Vagina (tissue), 2 donors: ENCODE measurements around the gene PICALM. TPM values are rescaled to one million over a fixed set of nuclear protein-coding genes. Genes with fewer than 3 reads are reported as not detected.

Experiments used
- DNase-seq, 2 donors: peaks; one replicate each; pipeline ENCODE4 v3.0.0-alpha.2; 2017; ENCODE audit errors: extremely low spot score in 2 of 2
- H3K27ac ChIP-seq: fragments of 200-600 bp; sonication (generic); one replicate; pipeline ENCODE4 v1.5.1; 2019
- H3K27me3 ChIP-seq: fragments of 200-600 bp; sonication (generic); one replicate; pipeline ENCODE4 v1.5.1; 2019
- H3K36me3 ChIP-seq, 2 donors: fragments of 200-600 bp; sonication (generic); one replicate each; pipeline ENCODE4 v1.5.1; 2017 to 2019
- H3K4me1 ChIP-seq: fragments of 200-600 bp; sonication (generic); one replicate; pipeline ENCODE4 v1.5.1; 2019
- H3K4me3 ChIP-seq, 2 donors: fragments of 200-600 bp; sonication (generic); 1 replicate in 1 of 2; 2 replicates in 1 of 2; pipeline ENCODE4 v1.5.1; 2016 to 2019
- H3K9me3 ChIP-seq: fragments of 200-600 bp; sonication (generic); one replicate; pipeline ENCODE4 v1.5.1; 2019
- POLR2A ChIP-seq, 2 donors: fragments of 450-650 bp; IDR thresholded peaks; one replicate each; pipeline ENCODE4 v1.6.1; 2017; ENCODE audit warnings: antibody characterized with exemption in 2 of 2, mild to moderate bottlenecking in 2 of 2, moderate library complexity in 2 of 2
- POLR2AphosphoS5 ChIP-seq, 2 donors: sonication (generic); formaldehyde crosslinking; IDR thresholded peaks; one replicate each; pipeline ENCODE4 v1.9.0; 2017; ENCODE audit warnings: antibody characterized with exemption in 2 of 2, mild to moderate bottlenecking in 2 of 2, low read depth in 1 of 2; ENCODE audit not compliant: insufficient read depth in 1 of 2
- intact Hi-C: fragments of 100-400 bp; cut with DNase I; formaldehyde crosslinking; loops from one replicate; pipeline ENCODE4 v1.15.1; 2023
- total RNA-seq: library from RNA; depleted of rRNA; stranded (reverse); fragments of >200 nt; gene quantifications from one replicate; pipeline ENCODE4 v1.2.3, GENCODE V29; 2016
- TF ChIP-seq, protein P1 (sequence below), 3 experiments: fragments of 450-650 bp in 2 of 3; fragments of 200-600 bp in 1 of 3; sonication (generic) in 1 of 3; IDR thresholded peaks; one replicate each; pipeline ENCODE4 v1.5.1; 2017 to 2019; ENCODE audit warnings: antibody characterized with exemption in 3 of 3, mild to moderate bottlenecking in 2 of 3, moderate library complexity in 2 of 3

The PICALM gene
- total RNA-seq, 1 donor from 2014 or later, result 237 TPM

DNA sequence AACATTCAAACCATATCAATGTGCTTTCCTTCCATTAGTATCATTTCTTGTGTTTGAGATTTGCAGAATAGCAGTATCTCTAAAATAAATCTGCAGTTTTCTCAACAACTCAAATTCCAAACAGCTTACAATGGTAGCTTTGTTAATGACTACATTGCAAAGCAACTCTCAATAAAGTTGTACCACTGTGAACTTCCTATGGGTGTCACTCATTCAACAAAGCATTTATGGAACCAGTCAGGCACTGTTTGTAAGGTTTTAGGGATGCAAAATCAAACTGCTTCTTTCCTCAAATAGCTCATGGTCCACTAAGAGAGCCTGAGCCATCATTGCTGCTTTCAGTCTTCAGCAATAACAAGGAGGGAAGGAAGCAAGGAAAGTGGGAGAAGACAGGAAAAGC is 122.7 kb downstream of the PICALM start:
- no peak overlapping the region for H3K4me3 ChIP-seq
- no peak overlapping the region for H3K27ac ChIP-seq
- peaks cover 21% of the 10 kb centered on the region for H3K4me1 ChIP-seq
- intact Hi-C loops, result no loop called here
- H3K27me3 ChIP-seq, result no peaks in the 10 kb centered on the region
- H3K9me3 ChIP-seq, result no peaks in the 10 kb centered on the region
- no peaks in the 10 kb centered on the region for H3K36me3 ChIP-seq
- DNase-seq, result no peak
- TF ChIP-seq POLR2AphosphoS5 (IDR thresholded peaks at IDR 0.05; ENCODE audit: insufficient read depth in 1 of 2, low read depth in 1 of 2) (no peak), POLR2A (IDR thresholded peaks at IDR 0.05) (no peak)
- TF ChIP-seq, protein P1, sequence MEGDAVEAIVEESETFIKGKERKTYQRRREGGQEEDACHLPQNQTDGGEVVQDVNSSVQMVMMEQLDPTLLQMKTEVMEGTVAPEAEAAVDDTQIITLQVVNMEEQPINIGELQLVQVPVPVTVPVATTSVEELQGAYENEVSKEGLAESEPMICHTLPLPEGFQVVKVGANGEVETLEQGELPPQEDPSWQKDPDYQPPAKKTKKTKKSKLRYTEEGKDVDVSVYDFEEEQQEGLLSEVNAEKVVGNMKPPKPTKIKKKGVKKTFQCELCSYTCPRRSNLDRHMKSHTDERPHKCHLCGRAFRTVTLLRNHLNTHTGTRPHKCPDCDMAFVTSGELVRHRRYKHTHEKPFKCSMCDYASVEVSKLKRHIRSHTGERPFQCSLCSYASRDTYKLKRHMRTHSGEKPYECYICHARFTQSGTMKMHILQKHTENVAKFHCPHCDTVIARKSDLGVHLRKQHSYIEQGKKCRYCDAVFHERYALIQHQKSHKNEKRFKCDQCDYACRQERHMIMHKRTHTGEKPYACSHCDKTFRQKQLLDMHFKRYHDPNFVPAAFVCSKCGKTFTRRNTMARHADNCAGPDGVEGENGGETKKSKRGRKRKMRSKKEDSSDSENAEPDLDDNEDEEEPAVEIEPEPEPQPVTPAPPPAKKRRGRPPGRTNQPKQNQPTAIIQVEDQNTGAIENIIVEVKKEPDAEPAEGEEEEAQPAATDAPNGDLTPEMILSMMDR (IDR thresholded peaks at IDR 0.05), result no peak

DNA sequence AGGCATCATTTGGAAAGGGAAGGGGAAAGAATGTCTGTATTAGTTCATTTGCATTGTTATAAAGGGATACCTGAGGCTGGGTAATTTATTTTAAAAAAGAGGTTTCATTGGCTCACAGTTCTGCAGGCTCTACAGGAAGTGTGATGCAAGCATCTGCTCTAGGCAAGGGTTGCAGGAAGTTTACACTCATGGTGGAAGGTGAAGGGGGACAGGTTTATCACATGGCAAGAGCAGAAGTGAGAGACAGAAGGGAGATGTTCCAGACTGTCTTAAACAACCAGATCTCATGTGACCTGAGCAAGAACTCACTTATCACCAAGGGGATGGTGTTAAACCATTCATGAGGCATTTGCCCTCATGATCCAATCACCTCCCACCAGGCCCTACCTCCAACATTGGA is 123.1 kb downstream of the PICALM start:
- Histone ChIP-seq H3K27ac (no peak overlapping the region), H3K4me3 (no peak overlapping the region), H3K4me1 (peaks cover 21% of the 10 kb centered on the region), H3K9me3 (no peaks in the 10 kb centered on the region), H3K36me3 (no peaks in the 10 kb centered on the region), H3K27me3 (no peaks in the 10 kb centered on the region)
- intact Hi-C loops, result no loop called here
- no peak for DNase-seq
- TF ChIP-seq POLR2A (IDR thresholded peaks at IDR 0.05) (no peak), POLR2AphosphoS5 (IDR thresholded peaks at IDR 0.05; ENCODE audit: insufficient read depth in 1 of 2, low read depth in 1 of 2) (no peak)
- TF ChIP-seq, protein P1 (IDR thresholded peaks at IDR 0.05), result no peak

DNA sequence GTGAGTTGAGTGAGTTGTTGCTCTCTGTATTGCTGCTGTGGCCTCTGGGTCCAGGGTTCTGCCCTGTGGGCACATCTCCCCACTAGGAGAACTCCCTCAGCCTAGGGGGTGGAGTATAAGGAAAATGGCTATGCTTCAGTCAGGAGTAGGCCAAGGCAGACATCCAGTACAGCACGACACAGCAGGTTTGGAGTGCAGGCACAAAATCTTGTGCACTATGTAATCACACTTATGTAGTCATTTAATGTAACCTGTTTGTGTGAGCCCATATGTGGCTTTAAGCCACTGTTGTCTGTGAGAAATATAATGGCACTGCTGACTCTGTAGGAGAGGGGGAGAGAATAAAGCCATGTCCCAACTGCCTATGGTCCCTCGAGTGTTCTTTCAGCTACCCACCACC is 123.6 kb downstream of the PICALM start:
- no peaks in the 10 kb centered on the region for H3K36me3 ChIP-seq
- H3K27ac ChIP-seq, result no peak overlapping the region
- intact Hi-C loops, result no loop called here
- peaks cover 21% of the 10 kb centered on the region for H3K4me1 ChIP-seq
- H3K27me3 ChIP-seq, result no peaks in the 10 kb centered on the region
- TF ChIP-seq POLR2A (IDR thresholded peaks at IDR 0.05), result no peak
- TF ChIP-seq POLR2AphosphoS5 (IDR thresholded peaks at IDR 0.05; ENCODE audit: insufficient read depth in 1 of 2, low read depth in 1 of 2), result no peak
- TF ChIP-seq, protein P1 (IDR thresholded peaks at IDR 0.05), result no peak
- no peak overlapping the region for H3K4me3 ChIP-seq
- no peaks in the 10 kb centered on the region for H3K9me3 ChIP-seq
- DNase-seq, result no peak

DNA sequence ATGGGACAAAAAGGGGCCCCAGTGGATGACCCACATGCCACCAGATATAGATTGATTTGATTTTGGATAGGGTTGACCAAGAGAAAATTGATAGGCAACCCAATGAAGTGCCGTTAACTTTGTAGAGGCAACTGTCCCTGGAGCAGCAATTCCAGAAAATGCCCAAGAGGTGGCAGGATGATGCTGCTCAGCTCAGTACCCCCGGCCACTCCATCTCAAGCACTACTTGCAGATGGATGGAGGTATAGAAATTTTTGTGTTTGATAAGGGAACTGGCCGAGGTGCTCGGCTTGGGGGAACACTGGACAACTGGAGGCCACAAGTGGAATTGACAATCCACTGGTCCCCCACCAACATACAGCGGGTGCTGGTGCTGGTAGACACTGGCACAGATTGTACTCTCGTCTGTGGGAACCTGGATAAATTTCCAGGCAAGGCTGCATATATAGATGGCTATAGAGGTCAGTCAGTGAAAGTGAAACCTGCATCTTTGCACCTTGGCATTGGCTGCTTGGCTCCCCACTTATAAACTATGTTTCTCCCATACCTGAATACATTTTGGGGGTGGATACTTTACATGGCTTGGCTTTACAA is 127.4 kb downstream of the PICALM start:
- intact Hi-C loops, result no loop called here
- TF ChIP-seq, protein P1 (IDR thresholded peaks at IDR 0.05), result peak; percentile 47 to 70 (median 51)
- TF ChIP-seq POLR2AphosphoS5 (IDR thresholded peaks at IDR 0.05; ENCODE audit: insufficient read depth in 1 of 2, low read depth in 1 of 2) (no peak), POLR2A (IDR thresholded peaks at IDR 0.05) (no peak)
- no peak for DNase-seq
- Histone ChIP-seq H3K27ac (no peak overlapping the region), H3K36me3 (no peaks in the 10 kb centered on the region), H3K4me3 (no peak overlapping the region), H3K4me1 (peaks cover 4% of the 10 kb centered on the region), H3K27me3 (no peaks in the 10 kb centered on the region), H3K9me3 (no peaks in the 10 kb centered on the region)

DNA sequence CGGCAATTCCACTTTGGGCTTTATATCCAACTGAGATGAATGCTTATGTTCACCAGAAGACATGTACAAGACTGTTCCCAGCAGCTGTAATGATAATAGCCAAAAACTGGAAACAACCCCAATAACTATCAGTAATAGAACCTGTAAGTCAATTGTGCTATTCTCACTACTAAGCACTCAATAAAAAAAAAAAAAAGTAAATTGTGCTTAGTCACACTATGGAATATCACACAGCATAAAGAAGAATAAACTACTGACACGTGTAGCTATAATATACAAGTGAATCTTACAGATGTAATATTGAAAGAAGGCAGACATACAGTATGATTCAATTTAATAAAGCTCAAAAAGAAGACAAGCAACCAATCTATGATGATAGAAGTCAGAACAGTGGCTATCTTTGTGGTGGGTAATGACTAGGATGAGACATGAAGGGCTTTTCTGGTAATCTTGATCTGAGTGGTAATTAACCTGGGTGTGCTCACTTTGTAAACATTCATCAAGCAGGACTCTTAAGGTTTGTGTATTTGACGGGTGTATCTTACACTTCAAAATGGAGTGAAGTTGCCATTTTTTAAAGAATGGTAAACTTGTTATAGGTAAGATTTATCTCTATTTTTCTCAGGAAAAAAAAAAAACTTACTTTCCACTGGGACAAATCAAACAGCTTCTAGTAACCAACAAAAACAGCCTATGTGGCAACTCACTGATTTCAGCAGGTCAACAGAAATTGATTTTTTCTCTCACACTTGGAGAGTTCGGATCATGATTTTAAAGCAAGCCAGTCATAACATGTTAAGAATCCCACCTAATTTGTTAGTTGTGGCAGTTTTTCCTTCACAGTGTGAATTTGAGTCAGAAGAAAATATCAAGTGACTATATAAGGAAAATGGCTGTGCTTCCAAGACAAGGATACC is 129.5 kb downstream of the PICALM start:
- intact Hi-C loops, result no loop called here
- DNase-seq, result no peak

More for the DNA sequence above, 129.5 kb downstream of the PICALM start:
- no peaks in the 10 kb centered on the region for H3K27me3 ChIP-seq
- no peak overlapping the region for H3K27ac ChIP-seq
- H3K4me1 ChIP-seq, result no peaks in the 10 kb centered on the region
- TF ChIP-seq POLR2AphosphoS5 (IDR thresholded peaks at IDR 0.05; ENCODE audit: insufficient read depth in 1 of 2, low read depth in 1 of 2), result no peak
- no peak for TF ChIP-seq POLR2A (IDR thresholded peaks at IDR 0.05)
- TF ChIP-seq, protein P1 (IDR thresholded peaks at IDR 0.05), result no peak
- no peaks in the 10 kb centered on the region for H3K36me3 ChIP-seq
- H3K9me3 ChIP-seq, result no peaks in the 10 kb centered on the region
- no peak overlapping the region for H3K4me3 ChIP-seq
